ENCODE measurements around the gene TMEM161B.

TMEM161B gene

GRCh38 chr5:88290801-88291200 is 22.2 kb upstream of the TMEM161B start:
- no peaks in the 10 kb centered on the region for H3K9me2 ChIP-seq (replicated peaks; ENCODE audit: insufficient read depth, low read length)
- no peak overlapping the region for H3K4me2 ChIP-seq (ENCODE audit: low read depth, low read length, poor library complexity, severe bottlenecking)
- H2AFZ ChIP-seq (ENCODE audit: low read depth, low read length, severe bottlenecking), result no peak overlapping the region
- H3K27ac ChIP-seq (ENCODE audit: low read depth, low read length), result no peak overlapping the region
- TF ChIP-seq EZH2phosphoT487 (conservative IDR thresholded peaks at IDR 0.05; ENCODE audit: low read length), result no peak
- TF ChIP-seq, protein P1, sequence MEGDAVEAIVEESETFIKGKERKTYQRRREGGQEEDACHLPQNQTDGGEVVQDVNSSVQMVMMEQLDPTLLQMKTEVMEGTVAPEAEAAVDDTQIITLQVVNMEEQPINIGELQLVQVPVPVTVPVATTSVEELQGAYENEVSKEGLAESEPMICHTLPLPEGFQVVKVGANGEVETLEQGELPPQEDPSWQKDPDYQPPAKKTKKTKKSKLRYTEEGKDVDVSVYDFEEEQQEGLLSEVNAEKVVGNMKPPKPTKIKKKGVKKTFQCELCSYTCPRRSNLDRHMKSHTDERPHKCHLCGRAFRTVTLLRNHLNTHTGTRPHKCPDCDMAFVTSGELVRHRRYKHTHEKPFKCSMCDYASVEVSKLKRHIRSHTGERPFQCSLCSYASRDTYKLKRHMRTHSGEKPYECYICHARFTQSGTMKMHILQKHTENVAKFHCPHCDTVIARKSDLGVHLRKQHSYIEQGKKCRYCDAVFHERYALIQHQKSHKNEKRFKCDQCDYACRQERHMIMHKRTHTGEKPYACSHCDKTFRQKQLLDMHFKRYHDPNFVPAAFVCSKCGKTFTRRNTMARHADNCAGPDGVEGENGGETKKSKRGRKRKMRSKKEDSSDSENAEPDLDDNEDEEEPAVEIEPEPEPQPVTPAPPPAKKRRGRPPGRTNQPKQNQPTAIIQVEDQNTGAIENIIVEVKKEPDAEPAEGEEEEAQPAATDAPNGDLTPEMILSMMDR (IDR thresholded peaks at IDR 0.05; ENCODE audit: insufficient read depth, low read length, poor library complexity, severe bottlenecking), result no peak
- no peaks in the 10 kb centered on the region for H3F3A ChIP-seq (ENCODE audit: insufficient read depth)
- no peaks in the 10 kb centered on the region for H3K79me2 ChIP-seq (ENCODE audit: insufficient read depth, low read length)
- no peaks in the 10 kb centered on the region for H3K9me3 ChIP-seq (ENCODE audit: insufficient read depth, low read length)
- no peaks in the 10 kb centered on the region for H4K20me1 ChIP-seq (ENCODE audit: low read depth, low read length)
- no peak overlapping the region for H3K9ac ChIP-seq (ENCODE audit: low read length)
- 0 out of 2 replicates have a peak, but pooled peaks cover 6% of the 10 kb centered on the region for H3K36me3 ChIP-seq (ENCODE audit: low read length)
- H3K4me3 ChIP-seq (ENCODE audit: insufficient read depth, low read length, poor library complexity, severe bottlenecking), result no peak overlapping the region
- H3K27me3 ChIP-seq (ENCODE audit: low read length), result no peaks in the 10 kb centered on the region

DNA sequence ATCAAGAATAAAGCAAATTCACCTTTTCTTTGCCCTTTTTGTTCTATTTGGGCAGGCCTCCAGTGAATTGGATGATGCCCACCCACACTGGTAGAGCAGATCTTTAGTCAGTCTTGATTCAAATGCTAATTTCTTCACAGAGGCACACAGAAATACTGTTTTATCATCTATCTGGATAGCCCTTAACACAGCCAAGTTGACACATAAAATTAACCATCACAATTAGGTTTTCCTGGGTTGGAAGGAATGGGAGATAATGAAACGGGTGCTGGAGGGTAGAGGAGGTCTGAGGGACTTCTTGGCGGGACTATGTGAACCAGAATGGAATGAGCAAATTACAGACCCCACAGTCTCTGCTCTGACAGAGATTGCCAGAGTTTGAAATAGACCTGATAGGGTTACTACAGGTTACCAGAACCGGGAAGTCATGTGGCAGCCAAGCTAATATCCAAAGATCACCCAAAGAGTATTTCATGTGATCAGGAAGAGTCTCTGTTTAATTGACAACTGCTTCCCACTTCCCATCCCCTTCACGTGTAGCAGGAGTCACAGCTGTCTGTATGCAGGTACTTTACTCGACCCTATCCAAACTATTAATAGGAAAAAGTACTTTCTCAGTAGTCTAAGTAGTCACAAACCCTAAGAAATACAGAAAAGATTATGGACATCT is 20.0 kb upstream of the TMEM161B start:
- H3K27ac ChIP-seq (ENCODE audit: low read depth, low read length), result no peak overlapping the region
- H3K9me3 ChIP-seq (ENCODE audit: insufficient read depth, low read length), result no peaks in the 10 kb centered on the region
- no peaks in the 10 kb centered on the region for H3K9me2 ChIP-seq (replicated peaks; ENCODE audit: insufficient read depth, low read length)
- no peaks in the 10 kb centered on the region for H3F3A ChIP-seq (ENCODE audit: insufficient read depth)
- no peak for TF ChIP-seq EZH2phosphoT487 (conservative IDR thresholded peaks at IDR 0.05; ENCODE audit: low read length)
- TF ChIP-seq, protein P1 (IDR thresholded peaks at IDR 0.05; ENCODE audit: insufficient read depth, low read length, poor library complexity, severe bottlenecking), result no peak
- H3K27me3 ChIP-seq (ENCODE audit: low read length), result no peaks in the 10 kb centered on the region
- no peaks in the 10 kb centered on the region for H3K79me2 ChIP-seq (ENCODE audit: insufficient read depth, low read length)
- no peak overlapping the region for H2AFZ ChIP-seq (ENCODE audit: low read depth, low read length, severe bottlenecking)
- no peaks in the 10 kb centered on the region for H4K20me1 ChIP-seq (ENCODE audit: low read depth, low read length)
- H3K4me3 ChIP-seq (ENCODE audit: insufficient read depth, low read length, poor library complexity, severe bottlenecking), result no peak overlapping the region
- H3K36me3 ChIP-seq (ENCODE audit: low read length), result peaks cover 7% of the 10 kb centered on the region; the same call in 1 of the 2 replicates
- no peak overlapping the region for H3K4me2 ChIP-seq (ENCODE audit: low read depth, low read length, poor library complexity, severe bottlenecking)
- no peak overlapping the region for H3K9ac ChIP-seq (ENCODE audit: low read length)

- no peaks in the 10 kb centered on the region for H4K20me1 ChIP-seq (ENCODE audit: low read depth, low read length)
- H3K27me3 ChIP-seq (ENCODE audit: low read length), result no peaks in the 10 kb centered on the region
- no peak overlapping the region for H3K9ac ChIP-seq (ENCODE audit: low read length)
These were observed 19.3 kb upstream of the TMEM161B start for GRCh38 chr5:88287846-88288527.

More at GRCh38 chr5:88287846-88288527, 19.3 kb upstream of the TMEM161B start:
- Histone ChIP-seq H3K27ac (ENCODE audit: low read depth, low read length) (no peak overlapping the region), H3K9me3 (ENCODE audit: insufficient read depth, low read length) (no peaks in the 10 kb centered on the region), H3K9me2 (replicated peaks; ENCODE audit: insufficient read depth, low read length) (no peaks in the 10 kb centered on the region), H2AFZ (ENCODE audit: low read depth, low read length, severe bottlenecking) (no peak overlapping the region), H3F3A (ENCODE audit: insufficient read depth) (no peaks in the 10 kb centered on the region), H3K4me3 (ENCODE audit: insufficient read depth, low read length, poor library complexity, severe bottlenecking) (no peak overlapping the region), H3K4me2 (ENCODE audit: low read depth, low read length, poor library complexity, severe bottlenecking) (no peak overlapping the region), H3K36me3 (ENCODE audit: low read length) (peaks cover 10% of the 10 kb centered on the region; the same call in 1 of the 2 replicates), H3K79me2 (ENCODE audit: insufficient read depth, low read length) (no peaks in the 10 kb centered on the region)
- TF ChIP-seq EZH2phosphoT487 (conservative IDR thresholded peaks at IDR 0.05; ENCODE audit: low read length), result no peak
- TF ChIP-seq, protein P1 (IDR thresholded peaks at IDR 0.05; ENCODE audit: insufficient read depth, low read length, poor library complexity, severe bottlenecking), result no peak

Measured in SU-DHL-6 (cell line).